NB4 (cell line): ENCODE data around the gene CDC14A.

Experiments used
- CTCF ChIP-seq: IDR thresholded peaks from one replicate; pipeline ENCODE4 v1.5.1; 2012; ENCODE audit warnings: low read depth, low read length
- POLR2A ChIP-seq: IDR thresholded peaks from 2 replicates; pipeline ENCODE4 v1.6.1; 2011; ENCODE audit warnings: mild to moderate bottlenecking; ENCODE audit not compliant: insufficient read length; ENCODE audit errors: extremely low read depth

GRCh38 chr1:100482167-100482566 lies 129.9 kb downstream of the CDC14A start:
- TF ChIP-seq POLR2A (no peak), CTCF (no peak)
